H1 (cell line): ENCODE measurements around the gene TINAG. TPM values are rescaled to one million over a fixed set of nuclear protein-coding genes. Genes with fewer than 3 reads are reported as not detected.

ENCODE experiments used
- CTCF ChIA-PET: fragments of 300-600 bp; sonication (Branson Sonifier 250); formaldehyde crosslinking; loops from one replicate; lab custom pipeline; 2021; ENCODE audit not compliant: partially characterized antibody; lab: Charles Lee
- POLR2A ChIA-PET: fragments of 300-600 bp; sonication (Branson Sonifier 250); formaldehyde crosslinking; loops from one replicate; lab custom pipeline; 2021; ENCODE audit warnings: inconsistent platforms; ENCODE audit not compliant: partially characterized antibody; lab: Charles Lee
- DNase-seq, 2 experiments: peaks; one replicate each; pipeline versions ENCODE4 v3.0.0 to v3.0.0-alpha.2; 2010 to 2022; ENCODE audit warnings: low spot score in 2 of 2, low read depth in 1 of 2, mixed read lengths in 1 of 2
- FAIRE-seq: peaks from 2 replicates; lab custom pipeline; 2011; peaks lifted over from hg19 to GRCh38; lab: Jason Lieb, UNC
- H2AFZ ChIP-seq: 2 replicates; pipeline ENCODE4 v1.8.1; 2012; ENCODE audit warnings: low read length, inconsistent platforms
- H2AK5ac ChIP-seq: 2 replicates; pipeline ENCODE4 v1.6.1; 2013; ENCODE audit warnings: low read depth, low read length
- H2BK120ac ChIP-seq: replicated peaks from 2 replicates; pipeline ENCODE3; 2013; ENCODE audit warnings: low read depth, low read length, inconsistent platforms
- H2BK12ac ChIP-seq: 2 replicates; pipeline ENCODE4 v1.6.1; 2013; ENCODE audit warnings: low read depth, low read length
- H2BK15ac ChIP-seq: 2 replicates; pipeline ENCODE4 v1.6.1; 2013; ENCODE audit warnings: low read length
- H2BK20ac ChIP-seq: 2 replicates; pipeline ENCODE4 v1.6.1; 2013; ENCODE audit warnings: low read length
- H2BK5ac ChIP-seq: 2 replicates; pipeline ENCODE4 v1.6.1; 2013; ENCODE audit warnings: low read depth, low read length
- H3K14ac ChIP-seq: 2 replicates; pipeline ENCODE4 v1.6.1; 2013; ENCODE audit warnings: inconsistent platforms; ENCODE audit not compliant: insufficient read length
- H3K18ac ChIP-seq: 2 replicates; pipeline ENCODE4 v1.6.1; 2013; ENCODE audit warnings: low read length; ENCODE audit errors: extremely low read depth
- H3K23ac ChIP-seq: 2 replicates; pipeline ENCODE4 v1.6.1; 2013; ENCODE audit warnings: inconsistent platforms; ENCODE audit not compliant: insufficient read length
- H3K23me2 ChIP-seq: 2 replicates; pipeline ENCODE4 v1.6.1; 2013; ENCODE audit warnings: low read depth, low read length
- H3K27ac ChIP-seq: 2 replicates; pipeline ENCODE4 v1.6.1; 2011; ENCODE audit warnings: low read depth, low read length, inconsistent platforms
- H3K27me3 ChIP-seq, 4 experiments: replicated peaks in 1 of 4; 1 replicate in 1 of 4; 2 replicates in 3 of 4; pipeline versions ENCODE4 v1.6.1 to v1.8.1; 2011 to 2013; ENCODE audit warnings: low read length in 3 of 4, mild to moderate bottlenecking in 3 of 4, inconsistent platforms in 2 of 4, mixed read lengths in 2 of 4, moderate library complexity in 1 of 4; ENCODE audit not compliant: control insufficient read depth in 3 of 4, insufficient read depth in 3 of 4; ENCODE audit errors: extremely low read depth in 1 of 4
- H3K36me3 ChIP-seq, 4 experiments: 2 replicates each; pipeline versions ENCODE4 v1.6.1 to v1.8.1; 2011 to 2013; ENCODE audit warnings: mild to moderate bottlenecking in 4 of 4, low read length in 3 of 4, moderate library complexity in 2 of 4, control low read depth in 1 of 4, inconsistent platforms in 1 of 4; ENCODE audit not compliant: insufficient read depth in 4 of 4, control insufficient read depth in 2 of 4
- H3K4ac ChIP-seq: replicated peaks from 2 replicates; pipeline ENCODE3; 2013; ENCODE audit warnings: low read length, low read depth, mixed read lengths, inconsistent platforms; ENCODE audit not compliant: insufficient read length
- H3K4me1 ChIP-seq, 4 experiments: replicated peaks in 1 of 4; 1 replicate in 1 of 4; 2 replicates in 3 of 4; pipeline versions ENCODE4 v1.6.1 to v1.8.1; 2011 to 2013; ENCODE audit warnings: low read length in 3 of 4, inconsistent platforms in 2 of 4, mixed read lengths in 1 of 4; ENCODE audit not compliant: insufficient read depth in 4 of 4, control insufficient read depth in 3 of 4
- H3K4me2 ChIP-seq, 2 experiments: 2 replicates each; pipeline versions ENCODE4 v1.6.1 to v1.8.1; 2011 to 2013; ENCODE audit warnings: low read depth in 2 of 2, low read length in 2 of 2, control low read depth in 1 of 2, inconsistent platforms in 1 of 2, mild to moderate bottlenecking in 1 of 2; ENCODE audit not compliant: insufficient read depth in 1 of 2
- H3K4me3 ChIP-seq, 4 experiments: fragments of 200-600, 300-600 bp in 1 of 4; sonication (generic), shearing (Covaris generic), sonication (Bioruptor Twin) in 1 of 4; 2 replicates each; pipeline versions ENCODE4 v1.5.1 to v1.8.1; 2011 to 2016; ENCODE audit warnings: low read length in 4 of 4, low read depth in 3 of 4, control low read depth in 2 of 4, inconsistent platforms in 2 of 4, mild to moderate bottlenecking in 2 of 4, mixed read lengths in 1 of 4, moderate library complexity in 1 of 4; ENCODE audit not compliant: insufficient read depth in 2 of 4; ENCODE audit errors: extremely low read depth in 1 of 4
- H3K56ac ChIP-seq: replicated peaks from 2 replicates; pipeline ENCODE3; 2013; ENCODE audit warnings: low read depth, mild to moderate bottlenecking, mixed read lengths, low read length, inconsistent platforms; ENCODE audit not compliant: insufficient read length
- H3K79me1 ChIP-seq: 2 replicates; pipeline ENCODE4 v1.6.1; 2013; ENCODE audit warnings: low read depth, low read length, control low read depth
- H3K79me2 ChIP-seq, 2 experiments: 2 replicates each; pipeline versions ENCODE4 v1.6.1 to v1.8.1; 2012 to 2013; ENCODE audit warnings: low read length in 2 of 2, mild to moderate bottlenecking in 2 of 2, inconsistent platforms in 1 of 2; ENCODE audit not compliant: insufficient read depth in 2 of 2, control insufficient read depth in 1 of 2
- H3K9ac ChIP-seq, 4 experiments: replicated peaks in 1 of 4; 1 replicate in 1 of 4; 2 replicates in 3 of 4; pipeline versions ENCODE4 v1.6.1 to v1.8.1; 2011 to 2013; ENCODE audit warnings: low read depth in 3 of 4, low read length in 3 of 4, control low read depth in 2 of 4, mild to moderate bottlenecking in 2 of 4, moderate library complexity in 2 of 4, inconsistent platforms in 1 of 4; ENCODE audit errors: extremely low read depth in 1 of 4
- H3K9me3 ChIP-seq, 2 experiments: 2 replicates each; pipeline versions ENCODE4 v1.6.1 to v1.8.1; 2012 to 2013; ENCODE audit warnings: mild to moderate bottlenecking in 2 of 2, moderate library complexity in 2 of 2, control low read depth in 1 of 2, inconsistent platforms in 1 of 2, low read depth in 1 of 2, low read length in 1 of 2, mixed read lengths in 1 of 2; ENCODE audit not compliant: insufficient read depth in 2 of 2
- H4K20me1 ChIP-seq, 2 experiments: replicated peaks in 1 of 2; 2 replicates each; pipeline versions ENCODE3 to v1.8.1; 2011 to 2013; ENCODE audit warnings: inconsistent platforms in 2 of 2, low read length in 2 of 2, mild to moderate bottlenecking in 1 of 2; ENCODE audit not compliant: insufficient read depth in 2 of 2, control insufficient read depth in 1 of 2
- H4K5ac ChIP-seq: 2 replicates; pipeline ENCODE4 v1.6.1; 2013; ENCODE audit warnings: low read length, low read depth, mixed read lengths, inconsistent platforms; ENCODE audit not compliant: insufficient read length
- H4K8ac ChIP-seq: 2 replicates; pipeline ENCODE4 v1.8.0; 2013; ENCODE audit warnings: mild to moderate bottlenecking, moderate library complexity, low read length, inconsistent platforms; ENCODE audit not compliant: insufficient read depth; ENCODE audit errors: extremely low read depth
- H4K91ac ChIP-seq: replicated peaks from 2 replicates; pipeline ENCODE3; 2013; ENCODE audit warnings: low read length, mixed read lengths, inconsistent platforms; ENCODE audit not compliant: insufficient read length
- CEBPB ChIP-seq: IDR thresholded peaks from 2 replicates; pipeline ENCODE4 v1.6.1; 2012; ENCODE audit warnings: low read depth, low read length
- KDM1A ChIP-seq: fragments of 200-600, 300-600 bp; sonication (generic); IDR thresholded peaks from 2 replicates; pipeline ENCODE4 v1.7.1; 2016; ENCODE audit warnings: mild to moderate bottlenecking, low read length, borderline replicate concordance
- MAFK ChIP-seq: IDR thresholded peaks from 2 replicates; pipeline ENCODE4 v1.6.1; 2012; ENCODE audit warnings: low read depth, mild to moderate bottlenecking, improper control_type of control experiment, low read length
- PHF8 ChIP-seq: fragments of 200-600 bp; sonication (generic); conservative IDR thresholded peaks from 2 replicates; pipeline ENCODE4 v1.7.1; 2012; ENCODE audit warnings: low read depth, mild to moderate bottlenecking, inconsistent platforms, low read length, moderate library complexity
- polyA plus RNA-seq, 7 experiments: library from polyadenylated mRNA; depleted of rRNA in 3 of 7; stranded (reverse) in 5 of 7; unstranded in 2 of 7; fragments of >200 nt in 5 of 7; fragments of 200-250 nt in 2 of 7; gene quantifications; 1 replicate in 5 of 7; 2 replicates in 1 of 7; 4 replicates in 1 of 7; pipeline versions ENCODE4 v1.2.1 to v1.2.3, GENCODE V29; 2011 to 2013; ENCODE audit warnings: missing spikeins in 2 of 7, mixed read lengths in 2 of 7
- total RNA-seq: library from RNA; stranded (reverse); fragmentation: NEBNext Ultra II Directional; extraction: Animal tissue kit (Norgen Biotek cat#: 25700); gene quantifications from 2 replicates; pipeline ENCODE4 v1.2.1, GENCODE V29; 2021

The TINAG gene
- total and polyA plus RNA-seq, 2 of the 8 experiments (the other 6 are each of a cell fraction or from before 2014, with no cell fraction given), result not detected

DNA sequence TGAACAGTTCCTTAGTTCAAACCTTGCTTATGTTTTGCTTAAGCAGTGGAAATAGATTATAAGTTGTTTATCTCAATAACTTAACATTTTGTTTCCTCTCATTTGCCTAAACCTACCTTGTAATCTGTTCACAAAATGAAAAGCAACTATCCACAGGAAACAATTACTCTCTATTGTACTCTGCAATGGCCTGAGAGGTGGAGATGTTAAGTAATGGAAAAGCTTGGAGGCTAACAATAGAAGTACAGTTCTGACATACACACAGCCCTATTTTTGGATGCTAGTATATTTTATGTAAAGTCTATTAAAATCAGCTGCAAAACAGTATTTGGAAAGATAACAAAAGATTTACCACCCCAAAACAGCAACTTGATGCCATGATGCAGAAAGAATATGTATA lies 82.1 kb downstream of the TINAG start:
- ChIA-PET CTCF (interaction anchor here (0.8 kb wide), 1 partner anchor 328 kb away, joined by 4 read pairs; no protein-coding TSS in a partner anchor), POLR2A (no interaction called here)
- DNase-seq, result no peak
- no peak overlapping the region for H2AK5ac ChIP-seq
- H3K9me3 ChIP-seq, result no peaks in the 10 kb centered on the region
- H3K18ac ChIP-seq, result no peak overlapping the region
- no peak overlapping the region for H2BK12ac ChIP-seq
- H3K23me2 ChIP-seq, result no peaks in the 10 kb centered on the region
- no peak overlapping the region for H4K5ac ChIP-seq
- H2BK15ac ChIP-seq, result no peak overlapping the region
- no peak overlapping the region for H3K9ac ChIP-seq
- no peak overlapping the region for H2BK120ac ChIP-seq
- no peak overlapping the region for H3K56ac ChIP-seq
- no peak overlapping the region for H2AFZ ChIP-seq
- H3K4me1 ChIP-seq, result no peaks in the 10 kb centered on the region
- no peak overlapping the region for H3K23ac ChIP-seq
- H3K14ac ChIP-seq, result no peak overlapping the region
- no peak overlapping the region for H4K8ac ChIP-seq
- no peak overlapping the region for H3K27ac ChIP-seq
- no peaks in the 10 kb centered on the region for H3K36me3 ChIP-seq
- no peaks in the 10 kb centered on the region for H4K20me1 ChIP-seq
- no peak overlapping the region for H2BK5ac ChIP-seq
- no peaks in the 10 kb centered on the region for H3K79me1 ChIP-seq
- H3K4me3 ChIP-seq, result no peak overlapping the region
- H3K4me2 ChIP-seq, result no peak overlapping the region
- H3K27me3 ChIP-seq, result no peaks in the 10 kb centered on the region
- no peak overlapping the region for H4K91ac ChIP-seq
- H3K4ac ChIP-seq, result no peak overlapping the region
- no peak for FAIRE-seq
- no peak overlapping the region for H2BK20ac ChIP-seq
- no peaks in the 10 kb centered on the region for H3K79me2 ChIP-seq
- TF ChIP-seq PHF8, result no peak
- no peak for TF ChIP-seq CEBPB
- TF ChIP-seq KDM1A, result no peak
- no peak for TF ChIP-seq MAFK
